GM18868 (cell line): Measurements from ENCODE around the gene CSTPP1.

Source experiments
- ATAC-seq: cut with Tn5 transposase; IDR thresholded peaks from one replicate; pipeline ENCODE4 v1.9.1; 2021; ENCODE audit warnings: mild to moderate bottlenecking, moderate library complexity; ENCODE audit not compliant: unreplicated experiment

The CSTPP1 gene

DNA sequence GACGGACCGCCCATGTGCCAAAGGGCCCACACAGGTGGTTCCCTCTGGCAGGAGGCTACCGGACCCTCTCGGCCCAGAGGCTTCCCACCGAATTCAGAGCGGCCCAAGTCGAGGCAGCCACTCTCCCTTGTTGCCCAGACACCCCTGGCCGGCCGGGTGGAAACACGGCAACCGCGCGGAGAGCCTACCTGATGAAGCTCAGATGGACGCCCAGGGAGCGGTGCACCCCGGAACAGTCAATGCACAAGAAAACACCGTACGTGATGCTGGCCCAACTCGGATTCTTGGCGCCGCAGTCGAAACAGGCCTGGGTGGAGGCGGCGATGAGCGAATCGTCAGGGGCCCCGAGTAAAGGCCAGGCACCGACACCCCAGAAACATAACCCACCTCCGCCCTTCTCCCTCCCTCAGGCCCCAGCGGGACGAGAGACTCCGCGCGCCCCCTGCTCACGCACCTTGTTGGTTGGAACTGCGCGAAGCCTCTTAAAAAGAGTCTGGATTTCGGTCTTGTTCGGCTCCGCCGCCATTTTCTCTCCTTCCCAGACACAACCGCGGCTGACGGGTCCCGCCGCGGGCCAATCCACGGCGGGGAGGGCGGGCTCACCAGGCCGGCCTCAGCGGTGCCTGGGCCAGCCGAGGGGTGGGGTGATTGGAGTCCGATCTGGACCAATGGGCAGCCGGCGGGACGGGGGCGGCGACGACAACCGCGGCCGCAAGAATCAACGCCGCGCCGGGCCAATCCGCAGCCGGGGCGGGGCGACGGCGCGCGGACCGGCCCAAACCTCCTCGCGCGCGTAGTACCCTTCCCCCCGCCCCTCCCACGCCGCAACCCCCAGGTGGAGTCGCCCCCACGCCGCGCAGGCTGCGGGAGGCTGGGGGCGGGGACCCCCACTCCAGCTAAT, 240.0 kb downstream of the CSTPP1 start, which contains the start of gene ARFGAP2:
TSS of gene ARFGAP2 (minus strand) at position 552 of the 901 bp plus-strand sequence. CDS start at position 526, 26 bp downstream.
- ATAC-seq: peak; percentile 93

DNA sequence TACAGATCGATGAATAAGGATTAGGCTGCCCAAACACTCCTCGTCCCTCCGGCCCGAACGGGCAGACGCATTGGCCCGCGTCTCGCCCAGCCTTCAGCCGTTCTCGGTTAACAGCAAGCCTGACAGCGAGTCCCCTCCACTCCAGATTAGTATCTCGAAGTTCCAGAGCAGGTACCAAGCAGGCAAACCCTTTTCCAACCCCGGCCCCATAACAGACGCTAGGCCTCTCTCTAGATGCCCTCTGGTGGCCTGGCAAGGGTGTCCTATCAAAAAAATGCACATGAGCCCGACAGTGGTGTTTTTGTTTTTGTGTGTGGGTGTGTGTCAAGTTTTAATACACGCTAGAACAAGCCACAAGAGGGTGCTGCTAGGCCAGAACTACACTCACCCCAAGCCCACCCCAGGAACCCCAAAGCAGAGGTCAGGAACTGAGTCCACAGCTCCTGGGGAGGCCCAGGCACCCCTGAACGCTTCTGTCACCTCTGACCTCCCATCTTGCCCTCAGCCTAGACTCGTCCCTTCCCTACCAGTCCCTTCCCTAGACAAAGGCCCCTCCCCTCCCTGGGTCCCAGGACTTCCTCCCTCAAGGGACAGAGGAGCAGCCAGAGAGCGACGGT, 240.8 kb downstream of the CSTPP1 start:
- peak; percentile 48 for ATAC-seq

DNA sequence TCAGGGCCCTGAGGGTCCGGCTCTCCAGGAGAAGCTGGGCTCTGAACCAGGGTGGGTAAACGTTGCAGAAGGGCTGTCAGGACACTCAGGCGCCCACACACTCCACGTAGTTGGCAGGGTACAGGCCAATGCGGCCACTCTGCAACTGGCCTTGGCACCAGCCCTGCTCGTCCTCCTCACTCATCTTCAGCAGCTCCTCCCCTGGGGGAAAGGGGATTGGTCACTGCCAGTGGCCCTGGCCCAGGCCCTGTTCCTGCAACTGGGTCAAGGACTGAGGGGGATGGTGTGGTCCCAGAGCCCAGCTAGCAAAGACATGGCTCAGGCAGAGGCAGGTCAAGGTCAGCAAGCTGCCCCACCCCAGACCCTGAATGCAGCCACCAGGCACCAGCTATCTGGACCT, 241.3 kb downstream of the CSTPP1 start:
- ATAC-seq: no peak

DNA sequence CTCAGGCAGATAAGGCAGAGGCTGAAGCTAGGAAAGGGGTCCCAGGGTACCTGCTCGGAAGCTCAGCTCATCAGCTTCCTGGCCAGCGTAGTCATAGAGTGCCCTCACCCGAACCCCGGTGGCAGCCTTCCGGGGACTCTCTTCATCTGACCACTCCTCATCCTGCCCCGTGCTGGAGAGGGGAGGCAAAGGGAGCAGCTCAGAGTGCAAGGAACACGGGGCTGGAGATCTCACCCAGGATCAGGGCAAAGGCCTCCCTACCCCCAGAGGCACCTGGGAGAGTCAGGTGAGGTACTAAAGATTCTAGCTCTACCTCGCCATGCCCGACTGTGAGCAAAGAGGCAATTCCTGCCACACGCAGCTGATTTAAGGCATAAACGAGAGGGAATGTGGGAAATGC, 241.8 kb downstream of the CSTPP1 start:
- ATAC-seq: no peak

DNA sequence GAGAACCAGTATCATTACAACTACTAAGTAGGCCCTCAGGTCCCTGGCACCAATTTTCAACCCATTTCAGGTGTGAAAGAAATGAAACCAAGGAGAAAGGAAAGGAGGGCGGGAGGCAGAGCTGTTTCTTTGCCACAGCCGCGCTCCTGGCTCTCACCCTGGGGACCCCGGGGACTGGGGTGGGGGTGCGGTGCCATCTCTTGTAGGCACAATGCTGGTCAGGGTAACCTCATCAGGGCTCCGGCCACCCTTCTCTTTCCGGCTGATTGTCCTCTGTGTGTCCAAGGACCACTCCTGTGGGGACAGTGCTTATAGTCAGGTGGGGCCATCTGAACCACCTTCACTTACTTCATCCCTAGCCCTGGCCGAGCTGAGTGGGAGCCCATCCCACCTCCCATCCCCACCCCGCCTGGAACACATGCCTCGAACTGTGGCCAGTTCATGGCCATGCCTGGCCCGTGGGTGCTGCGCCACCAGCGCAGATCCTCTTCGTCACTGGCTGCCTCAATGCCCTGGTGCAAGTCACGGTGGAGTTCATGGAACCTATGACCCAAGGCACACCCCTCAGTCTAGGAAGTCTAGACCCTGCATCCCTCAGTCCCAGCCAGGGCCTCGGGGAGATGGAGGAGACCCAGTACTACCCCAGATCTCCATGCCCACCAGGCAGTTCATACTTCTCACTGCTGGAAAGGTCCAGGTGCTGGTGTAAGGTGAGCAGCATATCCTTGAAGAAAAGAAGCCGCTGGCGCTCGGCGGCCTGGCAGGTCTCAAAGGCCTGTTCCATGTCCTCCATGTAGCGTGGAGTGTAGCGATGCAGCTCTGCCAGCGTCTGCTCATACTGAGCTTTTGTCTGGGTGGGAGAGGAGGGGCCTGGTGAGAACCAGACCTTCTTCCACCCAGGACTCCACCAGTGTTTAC, 242.4 kb downstream of the CSTPP1 start:
- ATAC-seq: no peak

DNA sequence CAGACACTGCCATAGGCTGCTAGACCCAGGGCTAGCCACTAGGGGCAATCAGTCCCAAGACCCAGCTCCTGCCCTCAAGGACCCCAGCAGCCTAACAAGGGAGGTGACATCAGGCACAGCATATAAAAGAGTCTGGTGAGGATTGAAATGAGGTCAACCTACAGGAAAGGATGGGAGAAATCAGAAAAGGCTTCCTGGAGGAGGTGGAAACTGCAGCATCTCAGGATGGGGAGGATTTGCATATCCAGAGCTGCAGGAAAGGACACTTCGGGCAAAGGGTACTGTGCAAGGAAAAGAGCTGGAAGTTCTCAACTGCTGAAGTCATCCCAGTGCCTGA, 243.1 kb downstream of the CSTPP1 start:
- peak; percentile 31 for ATAC-seq

DNA sequence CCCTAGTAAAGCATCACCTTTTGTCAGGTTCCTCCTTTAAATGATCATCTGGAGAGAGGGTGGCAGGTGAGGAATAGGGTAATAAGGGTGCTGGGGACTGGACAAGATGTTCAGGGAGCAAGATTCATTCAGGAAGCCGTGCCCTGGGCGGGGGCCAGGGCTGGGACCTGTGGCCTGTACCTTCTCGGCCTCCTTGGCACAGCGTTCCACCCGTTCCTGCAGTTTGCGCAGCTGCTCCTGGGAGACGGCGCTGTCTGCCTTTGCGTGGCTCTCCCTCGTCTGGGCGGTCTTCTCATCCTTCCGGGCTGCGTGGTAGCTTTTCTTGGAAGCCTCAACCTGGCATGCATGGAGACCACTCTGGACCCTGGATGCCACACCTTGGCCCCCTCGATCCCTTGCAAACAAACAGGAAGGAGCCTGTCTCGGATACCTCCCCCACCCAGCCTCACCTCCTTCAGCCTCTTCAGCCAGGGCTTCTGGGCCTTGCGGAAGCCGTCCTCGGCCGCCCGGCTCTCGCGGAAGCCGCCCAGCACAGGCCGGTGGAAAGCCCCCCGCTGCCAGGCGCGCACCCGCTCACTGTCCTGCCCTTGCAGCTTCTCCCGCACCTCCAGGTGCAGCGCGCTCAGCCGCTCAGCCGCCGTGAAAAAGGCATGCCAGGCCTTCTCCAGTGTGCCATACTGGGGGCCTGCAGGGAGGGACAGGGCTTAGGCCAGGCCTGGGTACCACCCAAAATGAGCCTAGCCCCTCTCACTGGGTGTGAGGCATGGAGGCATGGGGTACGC, 243.6 kb downstream of the CSTPP1 start:
- no peak for ATAC-seq

DNA sequence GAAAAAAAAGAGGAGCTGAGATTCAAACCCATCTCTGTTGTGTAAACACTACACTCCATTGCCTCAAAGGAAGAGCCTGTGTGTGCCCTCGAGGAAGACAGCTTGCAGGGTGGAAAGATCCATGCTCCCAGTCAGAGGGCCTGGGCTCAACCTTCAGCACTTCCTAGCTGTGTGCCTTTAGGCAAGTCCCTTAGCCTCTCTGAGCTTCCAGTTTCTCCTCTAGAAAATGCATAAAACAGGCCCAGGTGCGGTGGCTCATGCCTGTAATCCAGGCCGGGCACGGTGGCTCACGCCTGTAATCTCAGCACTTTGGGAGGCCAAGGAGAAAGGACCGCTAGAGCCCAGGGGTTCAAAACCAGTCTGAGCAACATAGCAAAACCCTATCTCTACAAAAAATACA, 244.7 kb downstream of the CSTPP1 start:
- no peak for ATAC-seq

DNA sequence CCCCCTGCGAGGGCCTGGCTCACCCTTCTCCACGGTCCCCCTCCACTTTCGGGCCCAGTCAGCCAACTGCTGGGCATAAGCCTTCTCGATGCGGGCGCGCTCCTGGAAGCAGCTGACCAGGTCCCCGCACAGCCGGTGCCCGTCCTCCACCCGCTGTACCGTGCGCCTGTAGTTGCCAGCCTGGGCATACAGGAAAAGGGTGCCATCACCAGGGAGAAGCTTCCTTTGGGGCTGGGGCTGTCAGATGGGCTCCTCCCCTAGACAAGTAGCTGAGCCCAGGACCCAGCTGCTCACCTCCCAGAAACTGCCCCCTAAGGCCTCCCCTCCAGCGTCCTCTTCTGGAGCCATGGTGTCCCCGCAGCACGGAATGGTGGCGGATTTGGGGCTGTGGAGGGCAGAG, 245.8 kb downstream of the CSTPP1 start:
- no peak for ATAC-seq

DNA sequence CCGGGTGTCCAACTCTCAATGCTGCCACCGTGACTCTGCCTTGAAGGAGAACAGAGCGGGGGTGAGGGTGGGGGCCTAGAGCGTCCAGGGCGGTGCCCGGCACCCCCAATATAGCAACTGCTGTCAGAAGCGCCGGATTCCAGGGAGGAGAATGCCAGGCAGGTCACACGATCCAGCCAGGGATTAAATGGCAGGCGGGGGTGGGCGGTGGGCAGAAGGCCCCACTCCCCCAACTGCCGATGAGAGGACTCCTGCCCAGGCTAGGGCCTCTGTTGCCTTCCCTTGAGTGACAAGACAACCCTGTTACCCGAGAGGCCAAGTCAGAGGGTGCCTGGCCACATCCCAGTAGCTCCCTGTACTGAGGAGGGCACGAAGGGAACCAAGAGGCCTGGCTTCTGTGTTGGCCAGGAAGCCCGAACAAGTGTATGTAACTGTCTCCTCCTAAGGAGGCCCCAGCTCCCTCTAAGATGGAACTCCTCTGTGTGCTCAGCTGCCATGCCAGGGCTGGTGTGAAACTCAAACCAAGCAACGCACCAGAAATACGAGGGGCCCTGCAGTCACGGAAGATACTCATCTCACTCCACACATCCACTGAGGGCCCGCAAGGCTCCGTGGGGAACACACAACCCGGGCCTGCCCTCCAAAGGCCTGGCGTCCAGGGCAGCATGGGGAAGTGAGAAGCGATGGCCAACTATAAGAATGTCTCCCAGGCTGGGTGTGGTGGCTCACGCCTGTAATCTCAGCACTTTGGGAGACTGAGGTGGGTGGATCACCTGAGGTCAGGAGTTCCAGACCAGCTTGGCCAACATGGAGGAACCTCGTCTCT, 246.7 kb downstream of the CSTPP1 start:
- ATAC-seq: no peak

DNA sequence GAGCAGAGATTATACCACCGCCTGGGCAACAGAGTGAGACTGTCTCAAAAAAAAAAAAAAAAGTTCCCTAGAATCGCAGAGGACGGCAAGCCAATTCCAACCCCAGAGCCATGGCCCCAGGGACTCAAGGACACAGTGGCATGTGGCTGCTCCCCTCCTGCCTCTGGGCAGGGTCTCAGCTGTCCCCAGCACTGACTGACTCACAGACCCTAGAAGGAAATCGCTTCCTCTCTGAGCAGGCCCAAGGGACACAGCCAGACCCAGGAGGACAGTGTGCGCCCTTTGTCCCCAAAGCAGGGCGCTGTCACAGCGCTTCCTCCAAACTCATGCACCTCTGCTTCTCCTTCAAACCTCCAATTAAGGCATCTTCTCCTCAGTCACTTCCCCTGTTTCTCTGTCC, 247.4 kb downstream of the CSTPP1 start:
- no peak for ATAC-seq

DNA sequence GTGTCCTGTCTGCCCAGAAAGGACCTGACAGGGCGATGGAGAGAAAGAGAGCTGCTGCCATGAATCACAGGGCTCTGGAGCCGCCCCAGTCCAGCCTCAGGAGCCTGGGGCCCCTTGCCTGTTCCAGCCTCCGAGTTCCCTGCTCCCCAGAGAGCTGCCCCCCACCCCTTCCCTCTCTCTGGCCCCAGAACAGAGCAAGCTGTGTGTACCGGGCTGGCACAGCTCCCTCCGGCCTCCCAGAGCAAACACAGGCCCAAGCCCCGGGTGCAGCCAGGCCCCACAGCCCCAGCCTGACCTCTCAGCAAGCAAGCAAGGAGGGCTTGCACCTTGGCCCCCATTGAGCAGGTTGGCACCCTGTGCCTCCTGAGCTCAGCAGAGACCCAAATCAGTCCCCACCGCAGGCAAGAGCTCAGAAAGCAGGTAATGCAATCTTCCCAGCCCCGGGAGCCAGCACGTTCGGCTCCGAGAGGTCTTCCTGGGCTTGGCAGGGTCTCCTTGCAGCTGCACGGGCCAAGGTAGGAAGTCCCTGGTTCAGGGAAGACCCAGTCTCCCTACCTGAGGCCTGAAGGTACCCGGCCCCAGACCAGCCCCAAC, 248.2 kb downstream of the CSTPP1 start:
- ATAC-seq: no peak

DNA sequence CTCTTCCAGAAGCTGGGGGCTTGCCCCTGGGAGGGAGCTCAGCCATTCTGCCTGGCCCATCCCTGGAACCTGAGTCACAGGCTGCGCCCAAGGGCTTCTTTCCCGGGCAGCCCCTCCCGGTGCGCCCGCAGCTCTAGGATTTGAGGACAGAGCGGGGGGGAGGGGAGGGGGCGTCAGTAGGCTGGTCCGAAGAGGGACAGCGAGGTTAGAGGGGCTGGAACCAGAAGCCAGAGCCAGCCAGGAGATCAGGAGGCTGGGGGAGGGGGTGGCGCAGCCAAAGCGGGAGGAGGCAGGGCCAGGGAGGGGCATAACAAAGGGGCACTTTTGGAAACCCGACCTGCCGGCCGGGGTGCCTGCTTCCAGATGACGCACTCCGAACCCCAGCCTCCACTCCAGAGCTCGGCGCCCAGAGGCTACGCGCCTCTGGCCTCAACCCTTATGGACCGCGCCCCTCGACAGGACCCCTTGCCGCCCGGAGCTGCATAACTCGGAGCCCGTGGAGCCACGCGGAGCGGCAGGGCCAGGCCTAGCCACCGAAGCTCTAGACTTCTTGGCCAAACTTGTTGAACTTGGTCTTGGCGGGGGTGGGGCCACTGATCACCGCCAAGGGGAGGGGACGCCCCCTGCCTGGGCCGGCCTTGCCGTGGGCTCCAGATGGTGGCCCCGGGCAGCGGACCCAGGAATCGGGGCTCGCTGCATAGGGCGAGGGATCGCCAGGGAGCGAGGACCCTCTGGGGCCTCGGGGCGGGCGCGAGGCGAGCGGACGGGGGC, 248.9 kb downstream of the CSTPP1 start:
- ATAC-seq: no peak

DNA sequence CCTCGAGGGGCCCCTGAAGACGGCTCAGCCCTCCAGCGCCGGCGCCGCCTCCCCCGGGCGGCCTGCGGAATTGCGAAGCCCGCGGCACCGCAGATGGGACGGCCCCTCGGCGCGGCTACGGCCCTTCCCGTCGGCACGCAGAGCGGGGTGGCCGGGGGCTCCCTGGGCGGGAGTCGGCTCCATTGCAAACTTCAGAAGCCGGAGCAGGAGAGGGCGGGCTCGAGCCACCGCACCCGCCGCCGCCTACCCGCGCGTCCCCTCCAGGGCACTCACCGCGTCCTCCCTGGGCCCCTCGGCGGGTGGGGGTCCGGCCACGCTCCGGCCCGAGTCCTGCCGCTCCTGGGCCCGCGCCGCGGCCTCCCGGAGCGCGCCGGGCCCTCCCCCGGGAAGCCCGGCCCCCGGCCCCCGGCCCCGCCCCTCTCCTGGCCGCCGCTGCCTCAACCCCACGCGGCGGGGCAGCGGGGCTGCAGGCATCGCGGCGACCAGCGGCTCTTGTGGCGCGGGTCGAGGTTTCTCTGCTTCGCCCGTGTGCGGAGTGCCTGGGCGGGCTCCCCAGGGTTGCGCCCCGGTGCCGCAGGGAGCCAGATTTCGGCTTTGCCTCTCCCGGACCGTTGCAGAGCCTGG, 249.6 kb downstream of the CSTPP1 start, which contains the start of gene PACSIN3:
TSS of gene PACSIN3 (minus strand) at position 359 of the 624 bp plus-strand sequence. CDS start 3,707 bp downstream, outside the sequence.
- peak; percentile 59 for ATAC-seq

DNA sequence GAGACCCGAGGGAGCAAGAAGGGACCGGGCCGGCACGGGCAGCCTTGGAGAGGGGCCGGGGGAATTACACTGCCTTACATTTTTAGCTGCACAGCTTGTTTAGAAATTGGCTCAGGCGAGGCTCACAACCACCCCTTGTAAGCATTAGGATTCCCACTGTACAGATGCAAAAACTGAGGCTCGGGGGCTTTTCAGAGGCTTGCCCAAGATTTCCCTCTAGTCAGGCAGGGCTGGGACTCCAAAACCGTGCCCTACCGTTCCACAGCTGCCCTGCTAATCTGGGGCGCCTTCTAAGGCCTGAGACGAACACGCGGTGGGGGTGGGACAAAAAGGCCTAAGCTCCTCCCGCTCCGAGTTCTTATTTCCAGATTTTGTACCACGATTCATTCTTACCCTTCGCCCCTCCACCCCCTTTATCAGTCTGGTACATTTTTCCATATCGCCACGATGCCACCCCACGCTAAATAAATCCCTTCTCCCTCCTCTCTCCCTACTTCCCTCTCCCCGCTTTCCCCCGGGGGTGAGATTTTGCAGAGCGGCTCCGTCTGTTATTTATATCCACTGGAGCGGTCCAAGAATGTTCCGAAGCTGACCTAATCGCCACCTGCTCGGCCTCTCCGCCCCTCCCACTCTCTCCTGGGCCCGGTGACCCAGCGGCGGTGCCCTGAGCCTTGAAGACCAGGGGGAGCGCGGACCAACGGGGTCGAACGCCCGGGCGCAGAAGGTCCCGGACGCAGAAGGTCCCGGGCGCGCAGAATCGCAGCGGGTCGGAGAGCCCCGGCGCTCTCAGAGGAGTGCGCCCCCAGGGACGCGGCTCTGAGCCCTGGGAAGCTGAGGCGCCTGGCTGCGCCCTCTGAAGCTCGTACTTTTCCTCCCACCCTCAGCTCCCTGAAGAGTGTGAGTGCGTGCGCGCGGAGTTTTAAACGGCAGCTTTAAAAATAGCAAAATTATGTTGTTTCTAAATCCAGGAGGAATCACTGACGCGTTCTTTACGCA, 250.4 kb downstream of the CSTPP1 start:
- peak; percentile 26 for ATAC-seq

DNA sequence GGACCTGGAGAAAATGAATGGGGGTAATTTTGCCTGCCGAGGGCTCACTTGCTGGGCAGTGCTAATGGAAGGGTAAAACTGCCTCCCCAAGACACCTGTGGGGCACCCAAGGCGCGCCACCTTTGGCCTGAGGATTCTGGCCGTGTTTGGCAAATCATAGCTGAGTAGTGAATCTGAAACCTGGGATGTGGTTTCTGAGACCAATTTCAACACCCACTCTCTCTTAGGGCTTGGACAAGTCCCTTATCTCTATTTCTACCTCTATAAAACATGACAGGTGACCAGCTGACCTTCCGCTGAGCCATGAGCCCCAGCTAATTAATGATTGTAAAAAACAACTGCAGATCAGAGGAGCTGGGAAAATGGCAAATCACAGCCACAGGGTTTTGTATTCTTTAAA, 251.2 kb downstream of the CSTPP1 start:
- no peak for ATAC-seq

DNA sequence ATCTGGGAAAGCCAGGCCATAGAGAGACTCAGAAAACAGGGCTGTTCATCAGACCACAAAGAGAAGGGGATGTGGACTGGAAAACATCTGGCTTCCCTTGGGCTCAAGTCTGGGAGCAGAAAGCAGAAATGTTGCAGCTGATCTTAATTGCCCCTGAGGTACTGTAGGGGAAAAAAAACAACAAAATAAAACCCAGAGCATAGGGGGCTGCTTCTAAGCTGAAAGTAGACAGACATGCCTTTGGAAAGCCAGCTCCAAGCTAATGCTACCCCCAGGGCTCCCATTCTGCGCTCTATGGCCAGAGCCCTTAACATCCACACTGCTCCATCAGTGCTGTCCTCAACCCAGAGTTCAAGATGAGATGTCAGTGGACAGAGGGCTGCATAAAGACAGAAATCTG, 251.7 kb downstream of the CSTPP1 start:
- ATAC-seq: no peak
